Lower lobe of right lung (tissue), 2 donors: ENCODE data around the gene SYPL1. TPM values are rescaled to one million over a fixed set of nuclear protein-coding genes. Genes with fewer than 3 reads are reported as not detected.

ENCODE experiments used
- ATAC-seq, 2 donors: fragments of 200-7000 bp; cut with Tn5 transposase; one replicate each; pipeline ENCODE4 v1.9.1; 2020 to 2022; ENCODE audit warnings: mild to moderate bottlenecking in 2 of 2, moderate library complexity in 2 of 2
- DNase-seq: peaks from one replicate; pipeline ENCODE4 v3.0.0-alpha.2; 2020
- H3K27ac ChIP-seq: fragments of 200-600 bp; one replicate; pipeline ENCODE4 v1.8.0; 2022
- H3K27me3 ChIP-seq: fragments of 200-600 bp; one replicate; pipeline ENCODE4 v1.8.0; 2022; ENCODE audit warnings: low read depth
- H3K36me3 ChIP-seq: fragments of 200-600 bp; one replicate; pipeline ENCODE4 v1.8.0; 2022; ENCODE audit warnings: mild to moderate bottlenecking
- H3K4me1 ChIP-seq: fragments of 200-600 bp; one replicate; pipeline ENCODE4 v1.8.0; 2022
- H3K4me3 ChIP-seq: fragments of 200-600 bp; one replicate; pipeline ENCODE4 v1.8.0; 2022; ENCODE audit warnings: mild to moderate bottlenecking
- H3K9me3 ChIP-seq: fragments of 200-600 bp; one replicate; pipeline ENCODE4 v1.8.0; 2022
- CTCF ChIP-seq: fragments of 200-600 bp; IDR thresholded peaks from one replicate; pipeline ENCODE4 v1.8.0; 2022; ENCODE audit warnings: antibody characterized with exemption, mild to moderate bottlenecking
- intact Hi-C: fragments of 100-400 bp; cut with DNase I; formaldehyde crosslinking; loops from one replicate; pipeline ENCODE4 v1.11.0; 2022
- total RNA-seq: library from RNA; stranded (reverse); fragmentation: NEBNext Ultra II Directional; extraction: Animal tissue kit (Norgen Biotek cat#: 25700); gene quantifications from one replicate; pipeline ENCODE4 v1.2.1, GENCODE V29; 2021
- donor health status: DM: no; HTN: yes; CAD: no; lungs with severe emphysema.

SYPL1 gene
- total RNA-seq, 1 donor from 2014 or later: 79.6 TPM

DNA sequence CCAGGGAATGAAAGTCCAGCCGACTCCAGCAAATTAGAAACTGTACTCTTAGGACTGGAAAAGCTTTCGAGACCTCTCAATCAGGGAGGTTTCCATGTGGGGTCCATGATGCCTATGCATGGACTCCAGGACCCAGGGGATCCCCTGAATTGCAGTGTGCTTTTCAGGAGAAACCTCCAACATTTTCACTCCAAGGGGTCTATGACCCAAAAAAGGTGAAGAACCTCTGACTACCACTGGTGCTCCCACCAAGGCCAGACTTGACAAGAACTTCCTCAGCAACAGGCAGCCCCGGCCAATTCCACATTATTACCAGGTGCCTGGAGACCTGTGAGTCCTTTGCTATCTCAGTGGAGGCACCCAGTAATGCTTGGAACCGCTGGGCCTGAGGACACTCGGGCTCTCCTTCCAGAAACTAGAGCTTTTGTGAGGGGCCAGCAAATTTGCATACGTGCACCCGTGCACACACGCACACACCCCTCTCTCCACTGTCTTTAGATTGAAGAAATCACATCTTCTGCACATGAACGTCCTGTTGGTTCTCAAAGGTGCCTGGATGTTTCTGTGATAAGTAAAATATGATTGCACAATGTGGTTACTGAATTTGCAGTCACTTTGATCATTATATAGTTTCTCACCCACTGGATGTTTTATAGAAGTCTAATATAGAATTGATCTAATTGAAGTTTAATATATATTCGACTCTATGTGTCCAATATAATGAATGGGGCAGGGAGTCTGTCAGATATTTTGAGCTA, 54.7 kb downstream of the SYPL1 start:
- Histone ChIP-seq H3K27me3 (no peaks in the 10 kb centered on the region), H3K4me3 (no peak overlapping the region), H3K27ac (no peak overlapping the region), H3K9me3 (no peaks in the 10 kb centered on the region), H3K4me1 (peaks cover 7% of the 10 kb centered on the region), H3K36me3 (no peaks in the 10 kb centered on the region)
- ATAC-seq: no peak
- intact Hi-C loops: loop anchor here (5.0 kb wide), 1 partner anchor 95 kb away; no protein-coding TSS in a partner anchor
- DNase-seq: no peak
- TF ChIP-seq CTCF: no peak

GRCh38 chr7:106056513-106057203, 55.5 kb downstream of the SYPL1 start:
- peaks cover 7% of the 10 kb centered on the region for H3K4me1 ChIP-seq
- H3K4me3 ChIP-seq: no peak overlapping the region
- TF ChIP-seq CTCF: peak; percentile 87
- H3K27me3 ChIP-seq: no peaks in the 10 kb centered on the region
- DNase-seq (peak; percentile 69), ATAC-seq (peak; percentile 89 to 95)
- no peaks in the 10 kb centered on the region for H3K9me3 ChIP-seq
- no peaks in the 10 kb centered on the region for H3K36me3 ChIP-seq
- H3K27ac ChIP-seq: no peak overlapping the region
- intact Hi-C loops: loop anchor here (5.0 kb wide), 1 partner anchor 96 kb away; no protein-coding TSS in a partner anchor

- no peak overlapping the region for H3K4me3 ChIP-seq
- H3K36me3 ChIP-seq: no peaks in the 10 kb centered on the region
- peaks cover 12% of the 10 kb centered on the region for H3K4me1 ChIP-seq
- intact Hi-C loops: loop anchor here (5.0 kb wide), 1 partner anchor 97 kb away; no protein-coding TSS in a partner anchor
- H3K9me3 ChIP-seq: no peaks in the 10 kb centered on the region
- H3K27ac ChIP-seq: no peak overlapping the region
- H3K27me3 ChIP-seq: no peaks in the 10 kb centered on the region
- DNase-seq: no peak
- ATAC-seq: no peak
- no peak for TF ChIP-seq CTCF
Measured at GRCh38 chr7:106054971-106055532, 57.1 kb downstream of the SYPL1 start.

DNA sequence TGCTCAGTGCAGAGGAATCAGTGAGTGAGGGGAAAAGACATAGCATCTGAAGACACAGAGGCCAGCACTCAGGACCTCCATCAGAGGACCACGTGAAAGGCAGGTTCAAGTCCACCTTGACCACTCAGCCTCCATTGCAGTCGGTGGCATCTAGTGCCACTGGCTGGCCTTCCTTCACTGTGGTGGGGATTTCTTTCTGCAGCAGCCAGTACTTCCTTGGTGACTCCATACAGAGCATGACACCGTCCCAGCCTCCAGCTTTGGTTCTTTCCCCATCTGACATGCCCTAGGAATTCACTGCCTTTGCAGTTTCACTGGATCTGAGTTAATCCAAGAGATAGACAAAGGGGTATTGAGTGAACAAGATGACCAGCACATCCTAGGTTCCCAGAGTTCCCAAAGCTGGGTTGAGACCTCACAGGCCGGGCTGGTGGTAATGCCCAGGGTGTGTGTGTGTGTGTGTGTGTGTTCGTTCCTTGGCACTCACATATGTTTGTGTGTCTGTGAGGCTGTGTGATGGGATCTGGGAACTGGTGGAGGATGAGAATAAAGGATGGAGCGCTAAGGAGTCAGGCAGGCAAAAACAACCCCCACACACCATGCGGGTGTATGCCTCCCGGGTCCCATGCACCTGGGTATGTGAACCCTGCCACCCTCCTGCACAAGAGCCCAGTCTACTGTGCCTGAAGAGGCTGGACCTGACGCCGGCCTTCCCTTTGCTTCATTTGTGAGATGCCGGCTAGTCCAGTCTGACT, 57.8 kb downstream of the SYPL1 start:
- H3K9me3 ChIP-seq: no peaks in the 10 kb centered on the region
- ATAC-seq (no peak), DNase-seq (no peak)
- H3K4me1 ChIP-seq: peaks cover 12% of the 10 kb centered on the region
- TF ChIP-seq CTCF: no peak
- no peak overlapping the region for H3K27ac ChIP-seq
- H3K4me3 ChIP-seq: no peak overlapping the region
- intact Hi-C loops: no loop called here
- no peaks in the 10 kb centered on the region for H3K36me3 ChIP-seq
- H3K27me3 ChIP-seq: no peaks in the 10 kb centered on the region

GRCh38 chr7:106053109-106053508, 59.0 kb downstream of the SYPL1 start:
- DNase-seq: no peak
- TF ChIP-seq CTCF: no peak
- Histone ChIP-seq H3K4me1 (peaks cover 5% of the 10 kb centered on the region), H3K4me3 (no peak overlapping the region), H3K27ac (no peak overlapping the region), H3K36me3 (no peaks in the 10 kb centered on the region), H3K27me3 (no peaks in the 10 kb centered on the region), H3K9me3 (no peaks in the 10 kb centered on the region)
- no peak for ATAC-seq
- intact Hi-C loops: no loop called here
